HG03060 (cell line): ENCODE data around the gene OOSP4A.

Experiments
- ATAC-seq: cut with Tn5 transposase; IDR thresholded peaks from one replicate; pipeline ENCODE4 v1.9.1; 2021; ENCODE audit warnings: low read depth, moderate number of reproducible peaks; ENCODE audit not compliant: unreplicated experiment

OOSP4A gene

GRCh38 chr11:59963733-59964132, at the start of gene OOSP4A:
TSS of gene OOSP4A (plus strand) at chr11:59964033. CDS start at chr11:59964033, 0 bp downstream.
- no peak for ATAC-seq

DNA sequence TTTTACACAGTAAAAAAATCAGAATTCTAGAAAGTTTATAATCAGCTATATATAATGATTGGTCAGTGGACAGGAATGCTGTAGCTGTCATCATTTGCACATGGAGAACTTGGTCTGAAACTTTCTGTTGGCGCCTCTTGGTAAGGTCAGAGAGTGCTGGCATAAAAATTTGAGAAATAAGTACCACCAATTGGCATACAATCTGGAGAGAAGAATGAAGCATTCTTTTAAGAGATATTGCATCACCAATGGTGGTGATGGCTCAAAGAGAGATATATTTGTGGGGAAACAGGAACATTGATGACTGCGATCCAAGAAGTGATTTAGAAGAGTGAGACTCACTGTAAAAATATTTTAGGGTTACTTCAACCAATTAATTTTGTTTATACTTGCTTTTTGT, 45.4 kb upstream of the OOSP4A start:
- no peak for ATAC-seq

- no peak for ATAC-seq
Measured at GRCh38 chr11:59918987-59919589, 44.7 kb upstream of the OOSP4A start.

DNA sequence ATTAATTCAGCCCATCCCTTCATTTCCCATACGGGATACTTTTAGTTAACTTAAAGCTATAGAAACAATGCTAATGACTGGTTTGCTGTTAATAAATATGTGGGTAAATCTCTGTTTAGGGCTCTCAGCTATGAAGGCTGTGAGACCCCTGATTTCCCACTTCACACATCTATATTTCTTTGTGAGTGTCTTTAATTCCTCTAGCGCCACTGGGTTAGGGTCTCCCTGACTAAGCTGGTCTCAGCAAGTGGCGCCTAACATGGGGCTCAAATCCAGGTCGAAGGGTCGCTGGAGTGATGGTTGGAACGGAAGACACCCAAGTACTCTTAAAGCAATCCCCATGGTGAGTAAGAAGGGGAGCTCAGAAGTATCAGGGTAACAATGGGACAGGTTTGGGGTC, 40.0 kb upstream of the OOSP4A start:
- no peak for ATAC-seq

GRCh38 chr11:59931688-59932087, 32.1 kb upstream of the OOSP4A start:
- no peak for ATAC-seq

DNA sequence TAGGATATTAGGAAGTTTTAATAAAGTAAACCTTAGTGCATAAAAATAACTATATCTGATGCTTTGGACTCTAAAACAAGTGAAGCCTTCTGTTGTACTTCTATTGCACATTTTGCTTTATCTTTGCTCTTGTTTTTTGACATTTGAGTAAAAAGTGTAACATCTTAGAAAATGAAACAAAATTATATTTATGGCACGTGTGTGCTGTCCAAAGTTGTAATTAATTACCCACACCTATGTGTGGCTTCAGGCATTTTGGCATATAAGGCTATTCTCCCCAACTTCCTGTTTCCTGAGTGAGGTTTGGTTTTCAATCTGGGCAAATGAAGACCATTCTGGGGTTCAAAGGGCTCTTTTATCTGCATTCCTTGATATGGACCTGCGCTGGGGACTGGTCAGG, 25.7 kb upstream of the OOSP4A start, which contains the start of gene OOSP1:
TSS of gene OOSP1 (plus strand) at position 301 of the 400 bp plus-strand sequence. CDS start at position 324, 23 bp downstream.
- ATAC-seq: no peak

DNA sequence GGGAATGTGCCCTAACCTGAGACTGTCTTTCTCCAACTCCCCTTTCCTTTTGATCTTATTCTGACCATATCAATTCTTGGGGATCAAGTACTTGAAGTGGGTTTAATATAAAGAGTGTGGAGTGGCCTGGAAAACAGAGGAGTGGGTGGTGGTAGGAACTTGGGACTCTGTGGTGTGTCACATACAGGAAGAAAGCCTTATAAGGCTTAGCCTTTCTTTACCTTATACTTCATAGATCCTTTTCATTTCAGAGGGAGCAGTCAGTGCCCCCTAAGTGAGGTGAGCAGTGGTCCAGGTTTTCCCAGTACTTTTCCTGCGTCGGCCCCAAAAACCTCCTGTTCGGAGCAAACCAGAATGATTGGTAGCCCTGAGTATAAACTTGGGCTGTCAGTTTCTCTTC, 25.1 kb upstream of the OOSP4A start:
- no peak for ATAC-seq

DNA sequence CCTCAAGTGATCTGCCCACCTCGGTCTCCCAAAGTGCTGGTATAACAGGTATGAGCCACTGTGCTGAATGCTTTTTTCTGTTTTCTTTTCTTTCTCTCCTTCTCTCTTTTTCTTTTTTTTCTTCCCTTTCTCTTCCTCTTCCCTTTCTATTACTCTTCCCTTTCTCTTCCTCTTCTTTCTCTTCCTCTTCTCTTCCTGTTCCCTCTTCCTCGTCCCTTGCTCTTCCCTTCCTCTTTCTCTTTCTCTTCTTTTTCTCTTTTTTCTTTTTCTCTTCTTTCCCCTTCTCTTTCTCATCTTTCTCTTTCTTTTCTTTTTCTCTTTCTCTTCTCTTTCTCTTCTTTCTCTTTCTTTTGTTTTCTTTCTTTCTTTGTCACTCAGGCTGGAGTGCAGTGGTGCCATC, 24.4 kb upstream of the OOSP4A start:
- ATAC-seq: no peak

GRCh38 chr11:59941091-59941490, 22.7 kb upstream of the OOSP4A start:
- no peak for ATAC-seq

DNA sequence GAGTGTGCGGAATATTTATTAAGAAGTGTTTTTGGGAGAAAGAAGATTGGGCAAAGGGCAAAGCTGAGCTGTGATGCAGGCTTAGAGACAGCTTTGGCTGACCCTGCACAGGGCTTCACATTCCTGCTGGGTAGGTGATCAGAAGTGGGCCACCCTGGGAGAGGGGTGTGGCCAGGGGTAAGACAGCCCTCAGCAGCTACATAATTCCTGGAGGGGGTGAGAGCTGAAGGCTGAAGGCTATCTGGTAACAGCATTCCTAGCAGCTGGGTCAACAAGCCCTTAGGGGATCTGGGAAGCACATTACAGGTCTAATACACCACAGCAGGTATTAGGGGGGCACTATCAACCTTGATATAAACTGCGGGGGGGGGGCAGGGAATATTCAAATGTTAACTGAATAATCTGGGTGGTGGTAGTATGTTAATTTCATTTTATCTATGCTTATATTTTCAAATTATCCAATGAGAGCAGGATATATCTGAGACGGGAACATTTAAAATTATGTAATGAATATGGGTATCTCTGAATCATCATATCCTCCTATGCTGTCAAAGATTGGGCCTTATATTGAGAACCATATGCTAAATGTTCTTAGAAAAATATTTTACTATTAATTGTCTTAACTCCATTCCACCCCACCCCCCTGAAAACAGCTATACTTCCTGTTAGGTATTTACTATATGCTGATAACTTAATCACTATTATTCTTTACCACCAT, 19.7 kb upstream of the OOSP4A start:
- no peak for ATAC-seq

- no peak for ATAC-seq
Measured at GRCh38 chr11:59944720-59945119, 19.1 kb upstream of the OOSP4A start.

- no peak for ATAC-seq
Measured at GRCh38 chr11:59953463-59954218, 10.2 kb upstream of the OOSP4A start.

DNA sequence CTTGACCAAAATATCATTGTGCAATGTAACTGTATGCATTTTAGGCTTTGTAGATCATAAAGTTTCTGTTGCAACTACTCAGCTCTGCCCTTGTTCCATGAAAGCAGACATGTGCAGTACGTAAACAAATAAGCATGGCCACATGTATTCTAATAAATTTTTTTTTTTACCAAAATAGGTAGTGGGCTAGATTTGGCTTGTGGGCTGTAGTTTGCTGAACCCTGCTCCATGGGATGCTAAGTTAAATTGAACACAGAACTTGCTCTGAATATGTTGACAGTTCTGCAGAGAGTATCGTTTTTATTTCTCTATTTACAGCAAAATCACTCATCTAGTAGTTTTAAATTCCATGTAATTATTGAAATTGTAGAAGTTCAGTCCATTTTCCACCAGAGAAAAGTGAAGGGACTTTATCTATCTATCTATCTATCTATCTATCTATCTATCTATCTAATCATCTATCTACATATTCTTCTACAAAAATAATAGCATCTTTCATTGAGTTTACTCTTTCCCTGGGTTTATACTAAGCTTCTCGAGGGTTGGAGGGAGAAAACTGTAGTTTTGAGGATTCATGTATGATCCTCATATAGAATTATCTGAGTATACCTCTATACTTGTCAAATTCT, 9.5 kb upstream of the OOSP4A start:
- ATAC-seq: no peak

DNA sequence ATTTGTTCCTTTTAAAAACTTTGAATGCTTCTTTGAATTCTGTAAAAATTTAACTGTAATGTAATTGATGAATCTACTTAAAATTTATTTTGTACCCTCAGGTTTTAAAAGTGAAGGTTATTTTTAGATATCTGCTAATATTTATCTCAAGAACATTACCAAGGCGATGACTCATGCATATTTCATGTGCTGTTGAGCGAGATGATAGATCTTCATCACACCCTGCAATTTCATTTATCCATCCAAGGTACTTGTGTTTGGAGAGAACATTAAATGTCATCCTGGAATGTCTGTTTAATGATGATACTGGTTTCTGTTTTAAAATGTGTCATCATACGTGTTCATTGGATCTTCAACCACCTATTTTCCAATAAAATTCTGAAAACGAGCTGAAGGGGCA, 6.7 kb upstream of the OOSP4A start:
- no peak for ATAC-seq

DNA sequence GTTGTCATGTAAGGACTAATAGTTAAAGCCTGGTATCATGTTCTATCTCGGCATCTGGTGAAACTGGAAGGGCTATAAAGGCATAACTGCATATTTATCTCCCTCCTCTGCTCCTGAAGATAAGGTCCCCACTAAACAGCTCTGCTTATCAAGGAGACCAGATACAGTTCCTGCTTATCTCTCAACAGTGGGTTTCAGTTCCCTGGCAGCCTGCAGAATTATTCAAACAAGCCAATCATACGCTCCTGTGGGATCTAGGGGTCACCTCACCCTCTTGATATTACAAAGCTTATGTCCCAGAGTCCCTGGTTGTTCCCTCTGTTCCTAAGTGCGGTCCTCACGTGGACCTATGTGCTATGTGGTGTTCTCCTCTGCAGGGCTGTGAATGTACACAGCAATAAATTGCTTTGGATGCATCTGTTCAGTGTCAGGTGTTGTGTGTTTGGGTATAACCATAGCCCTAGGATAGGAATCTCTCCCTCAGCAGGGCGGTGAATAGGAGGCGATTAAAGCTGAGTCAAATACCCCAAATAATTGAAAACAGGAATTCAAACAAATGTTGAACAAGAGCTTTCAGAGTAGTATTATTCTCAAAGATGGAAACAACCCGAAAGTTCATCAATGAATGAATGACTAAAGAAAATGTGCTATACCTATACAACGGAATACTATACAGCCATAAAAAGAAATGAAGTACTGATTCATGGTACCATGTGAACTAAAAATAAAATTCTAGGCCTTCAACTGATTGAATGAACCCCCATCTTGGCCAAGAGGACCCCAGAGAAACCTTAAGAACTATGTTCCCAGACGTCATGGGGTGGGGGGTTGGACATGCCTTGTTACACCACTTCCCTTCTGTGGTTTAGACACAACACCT, 3.1 kb upstream of the OOSP4A start:
- ATAC-seq: no peak

DNA sequence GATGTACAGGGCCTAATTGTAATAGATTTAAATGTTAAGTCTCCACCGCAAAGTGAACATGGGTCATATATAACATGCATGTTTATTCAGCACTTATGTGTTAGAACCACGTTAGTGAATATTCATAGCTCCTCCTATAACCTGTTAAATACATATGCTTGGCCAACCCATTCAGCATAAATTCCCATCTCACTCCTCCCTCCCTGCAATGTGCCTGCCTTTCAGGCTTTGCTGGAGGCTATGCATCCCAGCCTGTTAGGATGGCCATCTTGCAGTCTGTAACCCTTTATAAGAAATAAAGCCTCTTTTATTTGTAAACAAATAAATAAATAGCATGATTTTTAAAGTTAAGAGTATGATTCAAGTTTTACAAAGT, 1.7 kb upstream of the OOSP4A start:
- no peak for ATAC-seq

GRCh38 chr11:59965424-59965823, 1.6 kb downstream of the OOSP4A start:
- no peak for ATAC-seq

DNA sequence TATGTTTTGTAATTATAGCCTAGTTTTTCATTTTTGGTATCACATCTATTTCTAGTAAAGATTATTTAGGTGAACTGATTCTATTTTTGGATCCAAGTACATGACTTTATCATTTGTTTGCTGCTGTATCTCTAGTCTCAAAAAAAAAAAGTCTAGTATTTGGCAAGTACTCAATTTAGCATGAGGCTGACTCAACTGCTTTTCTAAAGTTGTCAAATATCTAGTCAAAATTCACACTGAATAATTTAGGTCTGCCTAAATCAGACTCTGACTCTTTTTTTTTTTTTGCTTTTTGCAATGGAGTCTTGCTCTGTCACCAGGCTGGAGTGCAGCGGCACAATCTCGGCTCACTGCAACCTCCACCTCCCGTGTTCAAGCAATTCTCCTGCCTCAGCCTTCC, 2.4 kb downstream of the OOSP4A start:
- ATAC-seq: no peak

GRCh38 chr11:59967677-59968394, 4.0 kb downstream of the OOSP4A start:
- no peak for ATAC-seq

DNA sequence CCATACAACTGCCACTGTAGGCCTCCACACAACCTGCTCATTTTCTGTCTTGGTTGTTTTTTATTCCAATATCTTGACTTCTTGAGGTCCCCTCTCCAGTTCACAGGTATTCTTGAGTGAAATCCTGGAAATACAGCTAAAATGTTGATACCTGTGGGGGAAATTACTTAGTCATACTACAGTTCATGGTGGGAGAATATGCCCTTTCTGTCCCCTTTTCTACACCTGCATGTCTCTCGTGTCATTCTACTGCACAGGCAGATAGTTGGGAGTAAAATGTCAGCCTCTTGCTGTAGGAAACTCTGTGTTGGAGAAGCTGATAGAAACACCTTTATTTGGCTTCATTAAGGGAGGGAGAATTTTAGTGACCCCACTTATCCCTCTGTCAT, 4.6 kb downstream of the OOSP4A start:
- ATAC-seq: no peak
